GM18511 (cell line): Measurements from ENCODE around the gene CRLF1.
"Not testable (repeated sequence)": the region's sequence is repeated elsewhere in the genome, so short reads cannot be mapped to it uniquely, and the experiment has no call there.

ENCODE experiments used
- ATAC-seq: cut with Tn5 transposase; IDR thresholded peaks from one replicate; pipeline ENCODE4 v1.9.1; 2021; ENCODE audit warnings: mild to moderate bottlenecking, moderate library complexity; ENCODE audit not compliant: unreplicated experiment

CRLF1 gene

DNA sequence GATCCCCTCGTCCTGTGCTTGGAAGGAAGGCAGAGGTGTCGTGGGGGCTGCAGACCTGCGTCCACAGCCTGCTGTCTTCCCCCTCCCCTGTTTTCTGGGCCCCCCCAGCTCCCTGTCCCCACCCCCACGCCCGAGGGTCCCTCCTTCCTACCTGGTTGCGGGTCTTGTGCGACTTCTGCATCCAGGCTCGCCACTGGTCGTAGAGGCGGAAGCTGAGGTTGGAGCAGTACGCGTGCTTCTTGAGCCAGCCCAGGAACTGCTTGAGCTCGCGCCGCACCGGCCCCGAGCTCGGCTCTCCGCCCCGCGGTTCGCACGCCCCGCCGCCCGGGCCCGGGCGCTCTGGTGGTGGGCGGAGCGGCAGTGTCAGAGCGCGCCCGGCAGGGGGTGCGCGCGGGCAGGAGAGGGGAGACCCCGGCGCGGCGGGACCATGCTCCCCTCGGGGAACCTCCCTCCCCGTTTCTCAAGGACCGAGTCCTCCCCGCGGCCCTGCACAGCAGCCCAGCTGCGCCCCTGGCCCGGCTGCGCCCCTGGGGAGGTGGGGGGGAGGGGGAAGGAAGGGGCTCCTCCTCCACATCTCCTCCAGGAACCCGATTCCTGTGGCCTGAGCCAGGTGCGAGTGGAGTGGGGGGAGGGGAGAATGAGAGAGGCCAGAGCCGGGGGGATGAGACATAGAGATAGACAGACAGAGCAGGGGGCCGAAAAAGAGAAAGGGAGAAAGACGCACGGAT, 12.3 kb downstream of the CRLF1 start:
- ATAC-seq: peak; percentile 43

GRCh38 chr19:18593367-18594095, 13.1 kb downstream of the CRLF1 start:
- no peak for ATAC-seq

DNA sequence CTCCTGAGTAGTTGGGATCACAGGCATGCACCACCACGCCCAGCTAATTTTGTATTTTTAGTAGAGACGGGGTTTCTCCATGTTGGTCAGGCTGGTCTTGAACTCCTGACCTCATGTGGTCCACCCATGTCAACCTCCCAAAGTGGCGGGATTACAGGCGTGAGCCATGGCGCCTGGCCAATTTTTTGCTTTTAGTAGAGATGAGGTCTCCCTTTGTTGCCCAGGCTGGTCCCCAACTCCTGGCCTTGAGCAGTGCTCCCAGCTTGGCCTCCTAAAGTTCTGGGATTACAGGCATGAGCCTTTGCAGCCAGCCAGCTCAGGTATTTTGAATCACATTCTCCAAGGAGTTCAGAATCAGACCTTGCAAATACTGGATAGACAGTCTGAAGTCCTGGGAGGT, 13.9 kb downstream of the CRLF1 start:
- not testable (repeated sequence) for ATAC-seq

DNA sequence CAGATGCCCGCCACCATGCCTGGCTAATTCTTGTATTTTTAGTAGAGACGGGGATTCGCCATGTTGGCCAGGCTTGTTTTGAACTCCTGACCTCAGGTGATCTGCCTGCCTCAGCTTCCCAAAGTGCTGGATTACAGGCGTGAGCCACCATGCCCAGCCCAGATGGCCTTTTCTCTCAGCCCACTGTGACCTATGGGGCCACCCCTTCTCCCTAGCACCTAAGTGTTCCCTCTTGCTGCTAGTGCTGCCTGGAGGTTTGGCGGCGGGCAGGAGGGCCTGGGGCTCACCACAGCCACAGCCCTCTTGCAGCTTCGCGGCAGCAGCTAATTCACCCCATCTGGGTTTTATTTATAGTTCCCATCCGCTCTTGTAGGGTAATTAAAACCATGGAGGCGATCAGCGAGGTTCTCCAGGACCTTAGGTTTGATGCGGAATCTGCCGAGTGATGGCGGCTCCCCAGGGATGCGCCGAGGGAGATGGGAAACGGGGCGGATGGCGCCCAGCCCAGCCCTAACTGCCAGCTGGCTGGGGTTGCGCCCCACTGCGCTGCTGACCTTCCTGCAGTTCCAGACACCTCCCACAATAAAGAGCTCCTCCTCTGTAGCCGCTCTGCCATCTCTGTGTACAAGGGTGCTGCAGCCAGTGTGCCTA, 14.7 kb downstream of the CRLF1 start:
- ATAC-seq: no peak

GRCh38 chr19:18590273-18591272, 16.0 kb downstream of the CRLF1 start:
- no peak for ATAC-seq

- peak; percentile 37 for ATAC-seq
These were observed 17.0 kb downstream of the CRLF1 start for GRCh38 chr19:18589380-18590272.

GRCh38 chr19:18588611-18589379, 17.8 kb downstream of the CRLF1 start, which contains the start of gene REX1BD:
REX1BD (plus strand) TSS chr19:18588798; CDS start chr19:18588802, 4 bp downstream.
- peak; percentile 84 for ATAC-seq

- ATAC-seq: peak; percentile 3
These were observed 18.5 kb downstream of the CRLF1 start for GRCh38 chr19:18587962-18588610.

- ATAC-seq: no peak
These were observed 19.0 kb downstream of the CRLF1 start for GRCh38 chr19:18587561-18587960.

GRCh38 chr19:18586306-18586705, 20.3 kb downstream of the CRLF1 start:
- no peak for ATAC-seq

DNA sequence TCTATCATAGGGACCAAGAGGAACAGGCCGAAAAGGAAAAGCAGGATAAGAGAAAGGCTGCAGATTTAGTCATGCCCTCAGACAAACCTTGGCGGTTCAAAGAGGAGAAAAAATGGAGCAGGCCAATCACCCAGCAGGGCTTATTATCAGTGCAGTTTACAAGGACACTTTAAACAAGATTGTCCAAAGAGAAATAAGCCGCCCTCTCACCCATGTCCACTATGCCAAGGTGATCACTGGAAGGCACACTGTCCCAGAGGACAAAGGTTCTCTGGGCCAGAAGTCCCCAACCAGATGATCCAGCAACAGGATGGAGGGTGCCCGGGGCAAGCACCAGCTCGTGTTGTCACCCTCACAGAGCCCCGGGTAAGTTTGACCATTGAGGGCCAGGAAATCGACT, 26.3 kb downstream of the CRLF1 start:
- ATAC-seq: no peak

- ATAC-seq: no peak
These were observed 29.2 kb downstream of the CRLF1 start for GRCh38 chr19:18577365-18577914.

- ATAC-seq: no peak
These were observed 30.2 kb downstream of the CRLF1 start for GRCh38 chr19:18576383-18576782.

DNA sequence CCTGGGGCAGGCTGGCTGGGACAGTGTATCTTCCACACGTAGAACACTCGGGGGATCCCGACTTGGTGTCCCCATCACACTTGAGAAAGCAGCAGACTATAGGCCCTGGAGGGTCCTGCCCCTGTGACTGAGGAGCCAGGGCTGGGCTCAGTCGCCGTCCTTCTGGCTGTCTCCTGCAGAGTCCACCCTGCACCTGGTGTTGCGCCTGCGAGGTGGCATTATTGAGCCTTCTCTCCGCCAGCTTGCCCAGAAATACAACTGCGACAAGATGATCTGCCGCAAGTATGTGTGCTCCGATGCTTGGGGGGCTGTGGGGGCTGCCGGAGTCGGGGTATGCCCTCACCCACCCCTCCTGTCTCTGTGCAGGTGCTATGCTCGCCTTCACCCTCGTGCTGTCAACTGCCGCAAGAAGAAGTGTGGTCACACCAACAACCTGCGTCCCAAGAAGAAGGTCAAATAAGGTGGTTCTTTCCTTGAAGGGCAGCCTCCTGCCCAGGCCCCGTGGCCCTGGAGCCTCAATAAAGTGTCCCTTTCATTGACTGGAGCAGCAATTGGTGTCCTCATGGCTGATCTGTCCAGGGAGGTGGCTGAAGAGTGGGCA, 31.8 kb downstream of the CRLF1 start:
- ATAC-seq: no peak

DNA sequence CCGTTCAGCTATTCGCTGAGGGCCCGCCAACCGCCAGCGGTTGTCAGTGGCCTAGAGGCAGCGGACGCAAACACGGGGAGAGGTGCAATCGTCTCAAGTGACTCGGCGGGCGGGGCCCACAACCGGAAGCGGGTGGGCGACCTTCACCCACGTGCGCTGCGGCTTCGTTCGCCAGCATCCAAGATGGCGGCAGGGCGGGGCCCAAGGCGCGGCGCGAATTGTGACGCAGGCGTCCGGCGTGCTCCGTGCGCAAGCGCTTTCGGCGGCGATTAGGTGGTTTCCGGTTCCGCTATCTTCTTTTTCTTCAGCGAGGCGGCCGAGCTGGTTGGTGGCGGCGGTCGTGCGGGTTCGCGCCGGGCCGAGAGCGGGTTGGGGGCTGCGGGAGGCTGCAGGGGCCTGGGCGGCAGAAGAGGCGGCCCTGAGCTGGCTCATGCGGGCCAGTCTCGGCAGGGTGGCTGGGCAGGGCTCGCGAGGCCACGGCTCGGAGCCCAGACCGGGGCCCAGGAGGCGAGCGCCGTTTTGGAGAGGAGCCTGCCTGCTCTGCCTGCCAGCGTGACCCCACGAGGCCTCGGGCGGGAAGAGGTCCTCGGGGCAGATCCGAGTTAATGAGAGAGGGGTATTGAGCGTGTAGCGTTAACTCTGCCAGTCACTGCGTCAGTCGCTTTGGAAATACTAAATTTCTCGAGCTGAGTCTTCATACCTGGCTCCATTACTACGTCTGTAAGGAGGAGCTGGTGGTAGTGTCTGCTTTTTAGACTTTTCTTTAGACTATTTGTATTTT, 34.8 kb downstream of the CRLF1 start, which contains the start of gene UBA52:
TSS of gene UBA52 (plus strand) at position 294 of the 781 bp plus-strand sequence. CDS start 1,444 bp downstream, outside the sequence.
- ATAC-seq: peak; percentile 95

DNA sequence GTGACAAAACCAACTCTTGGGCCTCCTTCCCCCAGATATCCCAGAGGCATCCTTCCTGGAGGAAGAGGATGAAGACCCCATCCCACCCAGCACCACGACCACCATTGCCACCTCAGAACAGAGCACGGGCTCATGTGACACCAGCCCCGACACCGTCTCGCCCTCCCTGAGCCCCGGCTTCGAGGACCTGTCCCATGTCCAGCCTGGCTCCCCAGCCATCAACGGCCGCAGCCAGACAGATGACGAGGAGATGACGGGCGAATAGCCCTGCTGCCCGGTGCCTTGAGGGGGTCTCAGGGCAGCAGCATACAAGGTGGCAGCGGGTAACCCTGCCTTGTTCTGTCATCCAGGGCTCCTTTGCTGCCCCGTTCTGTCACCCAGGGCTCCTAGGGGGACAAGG, 38.2 kb downstream of the CRLF1 start:
- no peak for ATAC-seq

- ATAC-seq: no peak
These were observed 39.6 kb downstream of the CRLF1 start for GRCh38 chr19:18566953-18567352.
